ENCODE measurements around the gene KIR2DL3.
"Not testable (repeated sequence)": the region's sequence is repeated elsewhere in the genome, so short reads cannot be mapped to it uniquely, and the experiment has no call there.

Gene KIR2DL3

GRCh38 chr19:54741950-54742349 lies 3.6 kb downstream of the KIR2DL3 start:
- DNase-seq, result not testable (repeated sequence)

DNA sequence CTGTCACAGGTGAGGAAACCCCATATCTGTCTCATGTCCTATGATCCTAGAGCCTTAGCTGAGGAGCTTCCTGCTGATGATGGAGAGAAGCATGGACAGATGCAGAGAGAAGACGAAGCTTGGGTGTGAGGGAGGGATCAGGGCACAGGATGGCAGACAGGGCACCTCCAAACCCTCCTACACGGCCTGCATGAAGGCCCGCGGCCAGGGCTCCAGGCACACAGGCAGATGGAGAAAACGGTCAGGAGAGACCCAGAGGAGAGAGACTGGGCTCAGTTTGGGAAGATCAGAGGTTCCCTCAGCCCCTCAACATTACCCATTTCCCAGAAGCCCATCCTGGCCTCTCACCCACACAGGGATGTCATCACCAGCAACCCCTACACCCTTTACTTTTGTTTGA lies 5.8 kb downstream of the KIR2DL3 start:
- not testable (repeated sequence) for DNase-seq

DNA sequence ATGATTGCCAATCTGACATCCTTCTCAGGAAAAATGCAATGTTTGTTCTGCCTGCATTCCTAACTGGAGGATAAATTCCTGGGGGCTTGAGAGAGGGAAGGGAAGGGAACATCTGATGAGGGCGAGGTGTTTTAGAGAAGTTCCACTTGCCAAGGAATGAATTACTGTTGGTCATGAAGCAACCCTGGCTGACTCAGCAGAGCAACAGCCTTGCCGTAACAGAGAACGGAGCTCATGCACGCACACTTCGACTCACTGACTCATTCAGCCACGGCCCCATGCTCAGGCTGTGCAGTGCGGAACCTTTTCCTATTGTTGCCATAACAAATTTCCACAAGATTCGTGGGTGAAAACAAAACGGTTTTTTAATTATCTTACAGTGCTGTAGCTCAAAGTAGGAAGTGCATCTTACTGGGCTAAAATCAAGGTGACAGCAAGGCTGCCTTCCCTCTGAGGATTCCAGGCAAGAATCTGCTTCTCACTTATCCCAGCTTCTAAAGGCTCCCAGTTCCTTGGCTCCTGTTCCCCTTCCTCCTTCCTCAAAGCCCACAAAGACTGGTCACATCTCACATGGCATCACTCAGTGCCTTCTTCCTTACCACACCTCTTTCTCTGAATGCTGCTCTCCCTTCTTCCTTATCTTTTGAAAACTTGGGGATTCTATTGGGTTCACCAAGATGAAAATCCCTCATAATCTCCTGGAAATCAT lies 9.5 kb downstream of the KIR2DL3 start:
- peak in 1 of 56 donors; percentile 0 for DNase-seq

DNA sequence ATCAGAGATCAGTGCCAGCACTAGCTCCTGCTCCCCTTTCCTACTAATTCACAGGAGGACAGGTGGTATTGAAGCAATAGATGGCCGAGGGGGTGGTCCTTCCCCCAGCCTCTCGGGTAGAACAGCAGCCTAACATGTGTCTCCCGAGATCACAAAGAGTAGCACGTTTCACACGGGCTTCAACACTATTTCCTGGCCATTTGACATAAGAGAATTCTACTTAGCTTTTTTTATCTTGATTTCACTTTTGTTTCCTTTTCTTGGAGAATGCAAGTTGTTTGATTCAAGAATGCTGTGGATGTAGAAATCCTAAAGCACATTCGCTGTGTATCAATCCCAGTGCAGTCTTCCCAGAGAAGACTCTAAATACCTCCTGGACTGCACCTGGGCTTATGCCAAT lies 12.0 kb downstream of the KIR2DL3 start:
- not testable (repeated sequence) for DNase-seq

- DNase-seq, result not testable (repeated sequence)
Observed at GRCh38 chr19:54756204-54757110, 18.1 kb downstream of the KIR2DL3 start.

- DNase-seq, result not testable (repeated sequence)
Observed at GRCh38 chr19:54758577-54758976, 20.3 kb downstream of the KIR2DL3 start.

DNA sequence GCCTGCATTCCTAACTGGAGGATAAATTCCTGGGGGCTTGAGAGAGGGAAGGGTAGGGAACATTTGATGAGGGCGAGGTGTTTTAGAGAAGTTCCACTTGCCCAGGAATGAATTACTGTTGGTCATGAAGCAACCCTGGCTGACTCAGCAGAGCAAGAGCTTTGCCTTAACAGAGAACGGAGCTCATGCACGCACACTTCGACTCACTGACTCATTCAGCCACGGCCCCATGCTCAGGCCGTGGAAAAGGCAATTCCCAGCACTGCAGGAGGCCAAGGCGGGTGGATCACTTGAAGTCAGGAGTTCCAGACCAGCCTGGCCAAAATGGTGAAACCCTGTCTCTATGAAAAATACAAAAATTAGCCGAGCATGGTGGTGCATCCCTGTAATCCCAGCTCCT lies 25.9 kb downstream of the KIR2DL3 start:
- DNase-seq, result not testable (repeated sequence)

- not testable (repeated sequence) for DNase-seq
Observed at GRCh38 chr19:54766464-54766863, 28.2 kb downstream of the KIR2DL3 start.

GRCh38 chr19:54769646-54770045 lies 31.3 kb downstream of the KIR2DL3 start, which contains the start of gene KIR2DL1:
TSS of gene KIR2DL1 (plus strand) at chr19:54769793. CDS start at chr19:54769851, 58 bp downstream.
- not testable (repeated sequence) for DNase-seq

DNA sequence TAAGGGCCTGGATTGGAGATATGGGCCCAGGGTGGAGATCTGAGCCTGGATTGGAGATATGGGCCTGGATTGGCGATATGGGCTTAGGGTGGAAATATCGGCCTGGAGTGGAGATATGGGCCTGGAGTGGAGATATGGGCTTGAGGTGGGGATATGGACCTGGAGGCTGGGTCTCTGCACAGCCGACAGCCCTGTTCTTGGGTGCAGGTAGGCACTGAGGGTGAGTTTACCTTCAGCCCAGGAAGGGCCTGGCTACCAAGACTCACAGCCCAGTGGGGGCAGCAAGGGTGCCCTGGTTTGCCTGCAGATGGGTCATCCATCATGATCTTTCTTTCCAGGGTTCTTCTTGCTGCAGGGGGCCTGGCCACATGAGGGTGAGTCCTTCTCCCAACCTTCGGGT lies 32.2 kb downstream of the KIR2DL3 start:
- not testable (repeated sequence) for DNase-seq

DNA sequence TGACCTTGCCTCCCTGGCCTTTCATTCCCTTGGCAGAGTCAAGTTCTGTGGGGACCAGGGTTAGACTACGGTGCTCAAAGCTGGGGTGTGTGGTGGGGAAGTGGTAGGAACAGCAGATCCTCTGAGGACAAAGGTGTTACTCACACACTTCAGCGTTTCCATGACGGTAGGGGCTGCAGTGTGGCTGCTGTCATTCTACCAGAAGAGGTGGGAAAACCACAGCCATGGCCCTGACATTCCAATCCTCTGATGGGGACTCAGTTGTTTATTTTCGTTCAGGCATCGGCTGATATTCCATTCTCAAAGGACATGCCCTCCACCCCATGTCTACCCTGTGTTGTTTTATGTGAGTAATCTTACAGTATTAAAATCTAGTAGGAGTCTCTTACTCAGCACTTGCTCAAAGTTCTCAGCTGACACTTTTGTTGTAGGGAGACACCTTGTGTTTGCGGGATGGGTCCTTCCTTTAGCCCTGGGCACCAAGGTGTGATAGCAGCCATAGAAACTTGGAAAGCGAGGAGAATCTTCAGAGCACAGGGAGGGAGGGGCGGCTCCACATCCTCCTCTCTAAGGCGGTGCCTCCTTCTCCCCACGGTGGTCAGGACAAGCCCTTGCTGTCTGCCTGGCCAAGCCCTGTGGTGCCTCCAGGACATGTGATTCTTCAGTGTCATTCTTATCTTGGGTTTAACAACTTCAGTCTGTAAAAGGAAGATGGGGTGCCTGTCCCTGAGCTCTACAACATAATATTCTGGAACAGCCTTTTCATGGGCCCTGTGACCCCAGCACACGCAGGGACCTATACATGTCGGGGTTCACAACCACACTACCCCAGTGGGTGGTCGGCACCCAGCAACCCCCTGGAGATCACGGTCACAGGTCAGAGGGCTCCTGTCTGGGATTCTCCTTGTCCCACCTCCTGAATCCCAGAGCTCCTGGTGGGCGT lies 33.0 kb downstream of the KIR2DL3 start:
- not testable (repeated sequence) for DNase-seq

GRCh38 chr19:54772666-54773065 lies 34.4 kb downstream of the KIR2DL3 start:
- not testable (repeated sequence) for DNase-seq

GRCh38 chr19:54775095-54775815 lies 36.9 kb downstream of the KIR2DL3 start:
- not testable (repeated sequence) for DNase-seq

GRCh38 chr19:54775830-54776229 lies 37.5 kb downstream of the KIR2DL3 start:
- DNase-seq, result not testable (repeated sequence)

DNA sequence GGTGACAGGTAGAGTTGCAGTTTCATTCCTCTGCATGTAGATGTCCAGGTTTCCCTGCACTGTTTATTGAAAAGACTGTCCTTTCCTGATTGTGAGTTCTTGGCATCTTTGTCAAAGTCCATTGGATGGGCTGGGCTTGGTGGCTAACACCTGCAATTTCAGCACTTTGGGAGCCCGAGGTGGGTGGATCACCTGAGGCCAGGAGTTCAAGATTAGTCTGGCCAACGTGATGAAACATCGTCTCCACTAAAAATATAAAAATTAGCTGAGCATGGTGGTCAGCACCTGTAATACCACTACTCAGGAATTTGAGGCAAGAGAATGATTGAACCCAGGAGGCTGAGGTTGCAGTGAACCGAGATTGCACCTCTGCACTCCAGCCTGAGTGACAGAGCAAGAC lies 39.5 kb downstream of the KIR2DL3 start:
- DNase-seq, result not testable (repeated sequence)

DNA sequence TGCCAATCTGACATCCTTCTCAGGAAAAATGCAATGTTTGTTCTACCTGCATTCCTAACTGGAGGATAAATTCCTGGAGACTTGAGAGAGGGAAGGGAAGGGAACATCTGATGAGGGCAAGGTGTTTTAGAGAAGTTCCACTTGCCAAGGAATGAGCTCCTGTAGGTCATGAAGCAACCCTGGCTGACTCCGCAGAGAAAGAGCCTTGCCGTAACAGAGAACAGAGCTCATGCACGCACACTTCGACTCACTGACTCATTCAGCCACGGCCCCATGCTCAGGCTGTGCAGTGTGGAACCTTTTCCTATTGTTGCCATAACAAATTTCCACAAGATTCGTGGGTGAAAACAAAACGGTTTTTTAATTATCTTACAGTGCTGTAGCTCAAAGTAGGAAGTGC lies 40.6 kb downstream of the KIR2DL3 start:
- DNase-seq, result not testable (repeated sequence)

- not testable (repeated sequence) for DNase-seq
Observed at GRCh38 chr19:54782916-54783315, 44.6 kb downstream of the KIR2DL3 start.

DNA sequence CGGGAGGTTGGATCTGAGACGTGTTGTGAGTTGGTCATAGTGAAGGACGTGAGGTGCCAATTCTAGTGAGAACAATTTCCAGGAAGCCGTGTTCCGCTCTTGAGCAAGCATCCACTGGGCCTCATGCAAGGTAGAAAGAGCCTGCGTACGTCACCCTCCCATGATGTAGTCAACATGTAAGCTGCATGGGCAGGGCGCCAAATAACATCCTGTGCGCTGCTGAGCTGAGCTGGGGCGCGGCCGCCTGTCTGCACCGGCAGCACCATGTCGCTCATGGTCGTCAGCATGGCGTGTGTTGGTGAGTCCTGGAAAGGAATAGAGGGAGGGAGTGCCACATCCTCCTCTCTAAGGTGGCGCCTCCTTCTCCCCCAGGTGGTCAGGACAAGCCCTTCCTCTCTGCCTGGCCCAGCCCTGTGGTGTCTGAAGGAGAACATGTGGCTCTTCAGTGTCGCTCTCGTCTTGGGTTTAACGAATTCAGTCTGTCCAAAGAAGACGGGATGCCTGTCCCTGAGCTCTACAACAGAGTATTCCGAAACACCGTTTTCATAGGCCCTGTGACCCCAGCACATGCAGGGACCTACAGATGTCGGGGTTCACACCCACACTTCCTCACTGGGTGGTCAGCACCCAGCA lies 47.9 kb downstream of the KIR2DL3 start:
- DNase-seq, result not testable (repeated sequence)

- DNase-seq, result peak in 1 of 56 donors; percentile 4
Observed at GRCh38 chr19:54788154-54788553, 49.8 kb downstream of the KIR2DL3 start.

DNA sequence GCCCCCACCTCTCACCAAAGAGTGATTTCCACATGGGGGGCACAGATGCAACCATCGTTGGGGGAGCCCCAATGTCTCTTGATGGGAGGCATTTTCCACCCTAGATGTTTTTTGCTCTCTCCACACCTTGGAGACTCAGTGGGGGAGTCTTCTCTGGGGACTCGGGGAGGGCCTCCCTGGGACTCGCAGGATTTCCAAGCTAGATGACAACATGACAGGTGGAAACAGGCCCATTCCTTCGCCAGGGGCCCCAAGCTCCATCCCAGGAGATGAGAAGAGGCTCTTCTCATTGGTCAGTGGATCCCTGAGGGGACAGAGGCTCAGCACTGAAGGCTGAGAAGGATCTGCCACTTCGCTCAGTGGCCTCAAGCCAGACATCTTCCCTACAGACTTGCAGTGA lies 52.4 kb downstream of the KIR2DL3 start:
- no peak for DNase-seq

Data from nucleus accumbens (tissue), 56 donors.